H1 (cell line): ENCODE measurements around the gene MAGI1. TPM values are rescaled to one million over a fixed set of nuclear protein-coding genes. Genes with fewer than 3 reads are reported as not detected.
A peak's percentile ranks its signal among the peaks of the same experiment; 100 is the strongest.

ENCODE experiments used
- CTCF ChIA-PET: fragments of 300-600 bp; sonication (Branson Sonifier 250); formaldehyde crosslinking; loops from one replicate; lab custom pipeline; 2021; ENCODE audit not compliant: partially characterized antibody; lab: Charles Lee
- POLR2A ChIA-PET: fragments of 300-600 bp; sonication (Branson Sonifier 250); formaldehyde crosslinking; loops from one replicate; lab custom pipeline; 2021; ENCODE audit warnings: inconsistent platforms; ENCODE audit not compliant: partially characterized antibody; lab: Charles Lee
- DNase-seq, 2 experiments: peaks; one replicate each; pipeline versions ENCODE4 v3.0.0 to v3.0.0-alpha.2; 2010 to 2022; ENCODE audit warnings: low spot score in 2 of 2, low read depth in 1 of 2, mixed read lengths in 1 of 2
- FAIRE-seq: peaks from 2 replicates; lab custom pipeline; 2011; peaks lifted over from hg19 to GRCh38; lab: Jason Lieb, UNC
- H2AFZ ChIP-seq: 2 replicates; pipeline ENCODE4 v1.8.1; 2012; ENCODE audit warnings: low read length, inconsistent platforms
- H2AK5ac ChIP-seq: 2 replicates; pipeline ENCODE4 v1.6.1; 2013; ENCODE audit warnings: low read depth, low read length
- H2BK120ac ChIP-seq: replicated peaks from 2 replicates; pipeline ENCODE3; 2013; ENCODE audit warnings: low read depth, low read length, inconsistent platforms
- H2BK12ac ChIP-seq: 2 replicates; pipeline ENCODE4 v1.6.1; 2013; ENCODE audit warnings: low read depth, low read length
- H2BK15ac ChIP-seq: 2 replicates; pipeline ENCODE4 v1.6.1; 2013; ENCODE audit warnings: low read length
- H2BK20ac ChIP-seq: 2 replicates; pipeline ENCODE4 v1.6.1; 2013; ENCODE audit warnings: low read length
- H2BK5ac ChIP-seq: 2 replicates; pipeline ENCODE4 v1.6.1; 2013; ENCODE audit warnings: low read depth, low read length
- H3K14ac ChIP-seq: 2 replicates; pipeline ENCODE4 v1.6.1; 2013; ENCODE audit warnings: inconsistent platforms; ENCODE audit not compliant: insufficient read length
- H3K18ac ChIP-seq: 2 replicates; pipeline ENCODE4 v1.6.1; 2013; ENCODE audit warnings: low read length; ENCODE audit errors: extremely low read depth
- H3K23ac ChIP-seq: 2 replicates; pipeline ENCODE4 v1.6.1; 2013; ENCODE audit warnings: inconsistent platforms; ENCODE audit not compliant: insufficient read length
- H3K23me2 ChIP-seq: 2 replicates; pipeline ENCODE4 v1.6.1; 2013; ENCODE audit warnings: low read depth, low read length
- H3K27ac ChIP-seq: 2 replicates; pipeline ENCODE4 v1.6.1; 2011; ENCODE audit warnings: low read depth, low read length, inconsistent platforms
- H3K27me3 ChIP-seq, 4 experiments: replicated peaks in 1 of 4; 1 replicate in 1 of 4; 2 replicates in 3 of 4; pipeline versions ENCODE4 v1.6.1 to v1.8.1; 2011 to 2013; ENCODE audit warnings: low read length in 3 of 4, mild to moderate bottlenecking in 3 of 4, inconsistent platforms in 2 of 4, mixed read lengths in 2 of 4, moderate library complexity in 1 of 4; ENCODE audit not compliant: control insufficient read depth in 3 of 4, insufficient read depth in 3 of 4; ENCODE audit errors: extremely low read depth in 1 of 4
- H3K36me3 ChIP-seq, 4 experiments: 2 replicates each; pipeline versions ENCODE4 v1.6.1 to v1.8.1; 2011 to 2013; ENCODE audit warnings: mild to moderate bottlenecking in 4 of 4, low read length in 3 of 4, moderate library complexity in 2 of 4, control low read depth in 1 of 4, inconsistent platforms in 1 of 4; ENCODE audit not compliant: insufficient read depth in 4 of 4, control insufficient read depth in 2 of 4
- H3K4ac ChIP-seq: replicated peaks from 2 replicates; pipeline ENCODE3; 2013; ENCODE audit warnings: low read length, low read depth, mixed read lengths, inconsistent platforms; ENCODE audit not compliant: insufficient read length
- H3K4me1 ChIP-seq, 4 experiments: replicated peaks in 1 of 4; 1 replicate in 1 of 4; 2 replicates in 3 of 4; pipeline versions ENCODE4 v1.6.1 to v1.8.1; 2011 to 2013; ENCODE audit warnings: low read length in 3 of 4, inconsistent platforms in 2 of 4, mixed read lengths in 1 of 4; ENCODE audit not compliant: insufficient read depth in 4 of 4, control insufficient read depth in 3 of 4
- H3K4me2 ChIP-seq, 2 experiments: 2 replicates each; pipeline versions ENCODE4 v1.6.1 to v1.8.1; 2011 to 2013; ENCODE audit warnings: low read depth in 2 of 2, low read length in 2 of 2, control low read depth in 1 of 2, inconsistent platforms in 1 of 2, mild to moderate bottlenecking in 1 of 2; ENCODE audit not compliant: insufficient read depth in 1 of 2
- H3K4me3 ChIP-seq, 4 experiments: fragments of 200-600, 300-600 bp in 1 of 4; sonication (generic), shearing (Covaris generic), sonication (Bioruptor Twin) in 1 of 4; 2 replicates each; pipeline versions ENCODE4 v1.5.1 to v1.8.1; 2011 to 2016; ENCODE audit warnings: low read length in 4 of 4, low read depth in 3 of 4, control low read depth in 2 of 4, inconsistent platforms in 2 of 4, mild to moderate bottlenecking in 2 of 4, mixed read lengths in 1 of 4, moderate library complexity in 1 of 4; ENCODE audit not compliant: insufficient read depth in 2 of 4; ENCODE audit errors: extremely low read depth in 1 of 4
- H3K56ac ChIP-seq: replicated peaks from 2 replicates; pipeline ENCODE3; 2013; ENCODE audit warnings: low read depth, mild to moderate bottlenecking, mixed read lengths, low read length, inconsistent platforms; ENCODE audit not compliant: insufficient read length
- H3K79me1 ChIP-seq: 2 replicates; pipeline ENCODE4 v1.6.1; 2013; ENCODE audit warnings: low read depth, low read length, control low read depth
- H3K79me2 ChIP-seq, 2 experiments: 2 replicates each; pipeline versions ENCODE4 v1.6.1 to v1.8.1; 2012 to 2013; ENCODE audit warnings: low read length in 2 of 2, mild to moderate bottlenecking in 2 of 2, inconsistent platforms in 1 of 2; ENCODE audit not compliant: insufficient read depth in 2 of 2, control insufficient read depth in 1 of 2
- H3K9ac ChIP-seq, 4 experiments: replicated peaks in 1 of 4; 1 replicate in 1 of 4; 2 replicates in 3 of 4; pipeline versions ENCODE4 v1.6.1 to v1.8.1; 2011 to 2013; ENCODE audit warnings: low read depth in 3 of 4, low read length in 3 of 4, control low read depth in 2 of 4, mild to moderate bottlenecking in 2 of 4, moderate library complexity in 2 of 4, inconsistent platforms in 1 of 4; ENCODE audit errors: extremely low read depth in 1 of 4
- H3K9me3 ChIP-seq, 2 experiments: 2 replicates each; pipeline versions ENCODE4 v1.6.1 to v1.8.1; 2012 to 2013; ENCODE audit warnings: mild to moderate bottlenecking in 2 of 2, moderate library complexity in 2 of 2, control low read depth in 1 of 2, inconsistent platforms in 1 of 2, low read depth in 1 of 2, low read length in 1 of 2, mixed read lengths in 1 of 2; ENCODE audit not compliant: insufficient read depth in 2 of 2
- H4K20me1 ChIP-seq, 2 experiments: replicated peaks in 1 of 2; 2 replicates each; pipeline versions ENCODE3 to v1.8.1; 2011 to 2013; ENCODE audit warnings: inconsistent platforms in 2 of 2, low read length in 2 of 2, mild to moderate bottlenecking in 1 of 2; ENCODE audit not compliant: insufficient read depth in 2 of 2, control insufficient read depth in 1 of 2
- H4K5ac ChIP-seq: 2 replicates; pipeline ENCODE4 v1.6.1; 2013; ENCODE audit warnings: low read length, low read depth, mixed read lengths, inconsistent platforms; ENCODE audit not compliant: insufficient read length
- H4K8ac ChIP-seq: 2 replicates; pipeline ENCODE4 v1.8.0; 2013; ENCODE audit warnings: mild to moderate bottlenecking, moderate library complexity, low read length, inconsistent platforms; ENCODE audit not compliant: insufficient read depth; ENCODE audit errors: extremely low read depth
- H4K91ac ChIP-seq: replicated peaks from 2 replicates; pipeline ENCODE3; 2013; ENCODE audit warnings: low read length, mixed read lengths, inconsistent platforms; ENCODE audit not compliant: insufficient read length
- JUN ChIP-seq: IDR thresholded peaks from 2 replicates; pipeline ENCODE4 v1.6.1; 2011; ENCODE audit warnings: low read depth, mild to moderate bottlenecking, improper control_type of control experiment, low read length
- POU5F1 ChIP-seq: IDR thresholded peaks from 2 replicates; pipeline ENCODE4 v1.6.1; 2011; ENCODE audit warnings: low read depth, mild to moderate bottlenecking, low read length, moderate library complexity
- WGBS, 2 experiments: shearing (Covaris generic) in 1 of 2; methylation state at CpG; one replicate each; pipeline versions ENCODE4 v1.1.6 to v1.1.7; 2013 to 2015; ENCODE audit warnings: low lambda C conversion rate in 2 of 2, mixed read lengths in 2 of 2, inconsistent platforms in 1 of 2, low coverage in 1 of 2, missing lambda C conversion rate in 1 of 2; ENCODE audit not compliant: insufficient replicate concordance in 2 of 2, insufficient coverage in 1 of 2, insufficient read length in 1 of 2; ENCODE audit errors: extremely low coverage in 1 of 2, missing lambda C conversion rate in 1 of 2; 5-methylcytosine and 5-hydroxymethylcytosine counted together
- polyA plus RNA-seq, 7 experiments: library from polyadenylated mRNA; depleted of rRNA in 3 of 7; stranded (reverse) in 5 of 7; unstranded in 2 of 7; fragments of >200 nt in 5 of 7; fragments of 200-250 nt in 2 of 7; gene quantifications; 1 replicate in 5 of 7; 2 replicates in 1 of 7; 4 replicates in 1 of 7; pipeline versions ENCODE4 v1.2.1 to v1.2.3, GENCODE V29; 2011 to 2013; ENCODE audit warnings: missing spikeins in 2 of 7, mixed read lengths in 2 of 7
- total RNA-seq: library from RNA; stranded (reverse); fragmentation: NEBNext Ultra II Directional; extraction: Animal tissue kit (Norgen Biotek cat#: 25700); gene quantifications from 2 replicates; pipeline ENCODE4 v1.2.1, GENCODE V29; 2021

Gene MAGI1
- total and polyA plus RNA-seq, 2 of the 8 experiments (the other 6 are each of a cell fraction or from before 2014, with no cell fraction given) = 19.8 to 78.0 TPM

- H3K4me3 ChIP-seq = peak overlapping the region in 1 of 4 experiments; percentile 30; a peak in 1 of 8 replicates
- no peak overlapping the region for H2BK20ac ChIP-seq
Measured at GRCh38 chr3:65540666-65541065, 498.1 kb downstream of the MAGI1 start.

More at GRCh38 chr3:65540666-65541065, 498.1 kb downstream of the MAGI1 start:
- H4K20me1 ChIP-seq = peaks cover 2 to 7% of the 10 kb centered on the region in 2 experiments
- no peak overlapping the region for H3K27ac ChIP-seq
- H2BK120ac ChIP-seq = no peak overlapping the region
- DNase-seq (no peak), FAIRE-seq (peak; percentile 36)
- H4K8ac ChIP-seq = no peak overlapping the region
- no peak overlapping the region for H3K4ac ChIP-seq
- H2BK15ac ChIP-seq = no peak overlapping the region
- H3K9me3 ChIP-seq = peaks cover 0 to 4% of the 10 kb centered on the region in 2 experiments; a peak in 1 of 4 replicates
- H2BK12ac ChIP-seq = no peak overlapping the region
- H3K79me1 ChIP-seq = peaks cover 7% of the 10 kb centered on the region
- peaks cover 0 to 6% (median 0%) of the 10 kb centered on the region in 4 experiments; a peak in 1 of 7 replicates for H3K27me3 ChIP-seq
- H3K23me2 ChIP-seq = peaks cover 9% of the 10 kb centered on the region; the same call in 1 of the 2 replicates
- H3K56ac ChIP-seq = no peak overlapping the region
- ChIA-PET POLR2A (interaction anchor here (1.9 to 4.4 kb wide), 4 partner anchors 8 to 32 kb away, joined by 3 to 35 read pairs (median 8); no protein-coding TSS in a partner anchor), CTCF (interaction anchor here (1.0 to 1.7 kb wide), 5 partner anchors 18 to 103 kb away, joined by 3 to 4 read pairs (median 4); no protein-coding TSS in a partner anchor)
- H3K36me3 ChIP-seq = no peaks in the 10 kb centered on the region
- WGBS, 2 experiments = 22% methylated on average over 1 of the region's 1 CpG; no CpG with 5 or more reads in 1 of the 2 experiments
- H4K91ac ChIP-seq = no peak overlapping the region
- peaks cover 8 to 23% (median 15%) of the 10 kb centered on the region in 4 experiments for H3K4me1 ChIP-seq
- H2BK5ac ChIP-seq = no peak overlapping the region
- H3K9ac ChIP-seq = peak overlapping the region in 1 of 4 experiments; percentile 44; a peak in 1 of 7 replicates
- H3K18ac ChIP-seq = no peak overlapping the region
- H3K4me2 ChIP-seq = peak overlapping the region; percentile 56 to 89; a peak in 3 of 4 replicates
- H2AFZ ChIP-seq = no peak overlapping the region
- H4K5ac ChIP-seq = no peak overlapping the region
- no peak overlapping the region for H2AK5ac ChIP-seq
- no peak overlapping the region for H3K23ac ChIP-seq
- TF ChIP-seq POU5F1 (no peak), JUN (no peak)
- TF ChIP-seq, all 59 proteins: peak for 0
- no peak overlapping the region for H3K14ac ChIP-seq
- H3K79me2 ChIP-seq = peaks cover 8 to 72% of the 10 kb centered on the region in 2 experiments; a peak in 3 of 4 replicates
